ENCODE data around the gene TTC39A.

TTC39A gene

GRCh38 chr1:51330331-51331201, at the start of gene TTC39A:
TSS of gene TTC39A (minus strand) at chr1:51330562. CDS start at chr1:51330477, 85 bp downstream.
- DNase-seq (ENCODE audit: low read depth in 1 of 2, low spot score in 1 of 2), result no peak

DNA sequence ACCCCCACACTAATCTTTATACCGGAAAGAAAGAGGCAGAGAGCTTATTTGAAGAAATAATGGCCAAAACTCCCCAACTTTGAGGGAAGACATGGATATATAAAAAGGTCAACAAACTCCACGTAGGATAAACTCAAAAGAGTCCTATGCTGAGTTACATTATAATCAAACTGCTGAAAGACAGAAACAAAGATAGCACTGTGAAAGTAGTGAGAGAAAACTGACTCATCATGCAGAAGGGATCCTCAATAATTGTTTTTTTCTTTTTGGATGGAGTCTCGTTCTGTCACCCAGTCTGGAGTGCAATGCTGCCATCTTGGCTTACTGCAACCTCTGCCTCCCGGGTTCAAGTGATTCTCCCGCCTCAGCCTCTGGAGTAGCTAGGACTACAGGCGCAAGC, 48.5 kb upstream of the TTC39A start:
- DNase-seq (ENCODE audit: low read depth in 1 of 2, low spot score in 1 of 2), result no peak

DNA sequence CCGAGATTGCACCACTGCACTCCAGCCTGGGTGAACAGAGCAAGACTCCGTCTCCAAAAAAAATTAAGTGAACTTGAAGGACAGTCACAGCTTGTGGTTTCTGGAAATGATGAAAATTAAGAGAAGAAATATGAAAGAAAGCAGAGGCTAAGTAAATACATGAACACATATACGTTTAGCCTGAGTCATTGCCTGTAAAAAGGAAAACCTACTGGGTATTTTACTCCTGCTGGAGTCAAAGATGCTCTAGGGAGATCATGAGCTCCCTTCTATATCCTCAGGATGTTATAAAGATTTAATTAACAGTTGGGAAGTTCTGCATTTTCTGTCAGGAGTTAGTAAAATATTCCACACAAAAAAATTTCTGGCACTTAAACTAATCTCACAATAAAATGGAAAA, 43.5 kb upstream of the TTC39A start:
- DNase-seq (ENCODE audit: low read depth in 1 of 2, low spot score in 1 of 2), result no peak

GRCh38 chr1:51372561-51372960, 42.2 kb upstream of the TTC39A start:
- no peak for DNase-seq (ENCODE audit: low read depth in 1 of 2, low spot score in 1 of 2)

DNA sequence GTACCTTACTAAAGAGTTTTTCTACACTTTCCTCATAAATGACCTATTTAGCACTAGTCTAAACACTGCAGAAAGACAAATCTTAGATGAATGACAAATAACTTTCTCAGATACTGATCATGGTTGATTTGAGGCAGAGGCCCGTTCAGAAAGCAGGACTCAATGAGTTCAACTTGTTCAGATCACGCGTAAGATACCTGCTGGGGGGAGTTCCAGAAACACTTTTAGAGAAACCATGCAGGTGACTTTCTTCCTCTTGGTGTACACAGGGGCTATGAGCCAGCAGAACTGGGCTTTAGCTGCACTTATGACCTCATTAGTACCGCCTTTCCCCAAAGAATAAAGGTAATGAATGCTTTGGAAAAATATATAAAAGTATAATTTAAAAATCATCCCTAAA, 38.8 kb upstream of the TTC39A start:
- no peak for DNase-seq (ENCODE audit: low read depth in 1 of 2, low spot score in 1 of 2)

DNA sequence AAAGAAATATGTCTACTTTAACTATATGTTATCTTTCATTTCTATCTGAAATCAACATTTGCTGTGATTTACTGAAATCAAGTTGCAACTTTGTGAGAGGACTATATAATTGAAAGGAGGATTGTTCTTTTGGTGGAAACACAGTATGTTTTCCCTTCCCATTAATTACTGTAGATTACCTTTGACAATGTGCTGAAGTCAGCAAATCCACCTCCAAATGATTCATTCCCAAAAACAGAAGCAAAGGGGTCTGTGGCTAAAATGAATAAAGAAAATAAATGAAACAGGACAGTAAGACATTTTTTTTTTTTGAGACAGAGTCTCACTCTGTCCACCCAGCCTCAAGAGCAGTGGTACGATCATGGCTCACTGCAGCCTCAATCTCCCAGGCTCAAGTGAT, 35.4 kb upstream of the TTC39A start:
- no peak for DNase-seq (ENCODE audit: low read depth in 1 of 2, low spot score in 1 of 2)

DNA sequence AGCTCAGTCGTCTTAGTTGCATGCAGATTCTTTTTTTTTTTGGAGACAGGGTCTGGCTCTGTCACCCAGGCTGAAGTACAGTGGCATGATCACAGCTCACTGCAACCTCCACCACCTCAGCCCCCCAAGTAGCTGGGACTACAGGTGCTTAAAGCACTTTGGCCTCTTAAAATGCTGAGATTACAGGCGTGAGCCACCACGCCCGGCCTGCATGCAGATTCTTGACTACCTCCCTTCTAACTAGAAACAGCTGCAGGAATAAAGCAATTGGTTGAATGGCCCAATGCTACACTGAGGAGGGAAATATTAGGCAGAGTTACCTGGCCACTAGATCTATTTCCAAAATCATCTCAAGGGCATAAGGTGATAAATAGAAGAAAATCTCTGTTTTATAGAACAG, 29.5 kb upstream of the TTC39A start:
- no peak for DNase-seq (ENCODE audit: low read depth in 1 of 2, low spot score in 1 of 2)

DNA sequence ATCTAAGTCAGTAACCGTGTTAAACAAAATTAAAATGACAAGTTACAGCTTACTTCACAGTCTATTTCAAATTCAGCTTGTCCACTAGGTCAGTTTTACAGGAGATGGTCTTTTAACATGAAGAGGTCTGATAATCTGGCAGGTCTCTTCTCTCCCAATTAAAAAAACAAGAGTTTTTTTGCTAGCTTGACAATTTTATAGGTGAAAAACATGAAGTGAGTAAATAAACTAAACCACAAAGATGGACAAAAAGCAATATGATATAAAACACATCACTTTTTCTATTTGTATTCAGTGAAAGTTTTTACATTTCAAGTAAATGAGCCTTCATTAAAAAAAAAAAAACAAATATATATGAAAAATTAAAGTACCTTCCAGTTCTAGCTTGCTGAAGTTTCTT, 25.0 kb upstream of the TTC39A start:
- no peak for DNase-seq (ENCODE audit: low read depth in 1 of 2, low spot score in 1 of 2)

GRCh38 chr1:51354416-51354815, 24.1 kb upstream of the TTC39A start:
- DNase-seq (ENCODE audit: low read depth in 1 of 2, low spot score in 1 of 2), result no peak

- DNase-seq (ENCODE audit: low read depth in 1 of 2, low spot score in 1 of 2), result no peak
These were observed 21.5 kb upstream of the TTC39A start for GRCh38 chr1:51351907-51352306.

DNA sequence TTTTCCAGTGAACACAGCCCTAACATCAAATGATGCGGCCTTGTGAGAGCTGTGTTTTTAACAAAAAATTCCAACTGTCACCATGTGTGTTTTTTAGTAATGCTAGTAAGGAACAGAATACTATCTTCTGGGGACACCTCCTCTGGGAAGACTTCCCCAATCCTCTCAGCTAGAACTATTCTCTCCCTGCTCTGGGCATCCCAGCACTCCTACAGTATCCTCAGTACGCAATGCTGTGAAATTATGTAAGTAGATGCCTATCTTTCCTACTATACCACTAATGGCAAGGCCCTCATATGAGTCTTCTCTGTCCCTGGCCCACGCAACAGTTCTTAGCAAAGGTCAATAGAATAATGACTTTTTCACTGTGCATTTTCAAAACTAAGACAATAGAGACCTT, 19.5 kb upstream of the TTC39A start:
- DNase-seq (ENCODE audit: low read depth in 1 of 2, low spot score in 1 of 2), result no peak

DNA sequence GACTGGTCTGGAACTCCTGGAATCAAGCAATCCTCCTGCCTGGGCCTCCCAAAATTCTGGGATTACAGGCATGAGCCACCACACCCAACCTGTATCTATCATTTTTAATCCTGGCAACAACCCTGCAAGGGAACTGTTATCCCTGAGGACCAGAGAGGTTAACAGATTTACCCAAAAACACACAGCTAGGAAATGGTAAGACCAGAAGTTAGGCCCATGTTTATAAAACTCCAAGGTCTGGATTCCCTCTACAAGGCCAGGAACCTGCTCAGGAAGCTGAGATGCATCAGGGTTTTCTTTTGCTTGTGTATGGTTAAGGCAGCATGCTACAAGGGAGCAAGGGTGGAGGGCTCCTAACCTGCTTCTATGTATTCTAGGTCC, 17.8 kb upstream of the TTC39A start:
- DNase-seq (ENCODE audit: low read depth in 1 of 2, low spot score in 1 of 2), result no peak

DNA sequence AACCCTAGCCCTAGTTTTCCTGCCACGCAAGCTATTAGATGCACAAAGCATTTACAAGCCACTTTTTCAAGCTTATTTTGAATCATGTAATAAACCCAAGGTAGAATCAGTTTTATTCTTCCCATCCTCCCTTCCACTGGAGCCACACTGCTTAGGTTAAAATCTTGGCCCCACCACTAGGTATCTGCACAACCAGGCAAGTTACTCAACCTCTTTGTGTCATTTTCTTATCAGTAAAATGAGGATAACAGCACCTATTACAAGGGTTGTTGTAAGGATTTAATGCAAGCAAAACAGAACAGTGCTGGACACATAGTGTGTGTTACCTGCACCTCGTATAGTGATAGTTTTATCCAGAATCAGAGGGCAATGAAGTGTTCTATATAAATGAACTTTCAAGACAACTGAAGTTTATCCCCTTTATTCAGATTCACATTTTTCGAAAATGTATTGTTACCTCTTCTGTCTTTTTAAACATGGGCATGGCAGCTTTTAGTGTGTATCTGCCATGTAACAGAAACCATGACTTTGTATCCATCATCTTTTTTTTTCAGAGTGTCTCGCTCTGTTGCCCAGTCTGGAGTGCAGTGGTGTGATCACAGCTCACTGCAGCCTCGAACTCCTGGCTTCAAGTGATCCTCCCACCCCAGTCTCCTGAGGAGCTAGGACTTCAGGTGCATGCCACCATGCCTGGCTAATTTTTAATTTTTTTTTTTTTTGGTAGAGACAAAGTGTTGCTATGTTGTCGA, 17.2 kb upstream of the TTC39A start:
- DNase-seq (ENCODE audit: low read depth in 1 of 2, low spot score in 1 of 2), result no peak

DNA sequence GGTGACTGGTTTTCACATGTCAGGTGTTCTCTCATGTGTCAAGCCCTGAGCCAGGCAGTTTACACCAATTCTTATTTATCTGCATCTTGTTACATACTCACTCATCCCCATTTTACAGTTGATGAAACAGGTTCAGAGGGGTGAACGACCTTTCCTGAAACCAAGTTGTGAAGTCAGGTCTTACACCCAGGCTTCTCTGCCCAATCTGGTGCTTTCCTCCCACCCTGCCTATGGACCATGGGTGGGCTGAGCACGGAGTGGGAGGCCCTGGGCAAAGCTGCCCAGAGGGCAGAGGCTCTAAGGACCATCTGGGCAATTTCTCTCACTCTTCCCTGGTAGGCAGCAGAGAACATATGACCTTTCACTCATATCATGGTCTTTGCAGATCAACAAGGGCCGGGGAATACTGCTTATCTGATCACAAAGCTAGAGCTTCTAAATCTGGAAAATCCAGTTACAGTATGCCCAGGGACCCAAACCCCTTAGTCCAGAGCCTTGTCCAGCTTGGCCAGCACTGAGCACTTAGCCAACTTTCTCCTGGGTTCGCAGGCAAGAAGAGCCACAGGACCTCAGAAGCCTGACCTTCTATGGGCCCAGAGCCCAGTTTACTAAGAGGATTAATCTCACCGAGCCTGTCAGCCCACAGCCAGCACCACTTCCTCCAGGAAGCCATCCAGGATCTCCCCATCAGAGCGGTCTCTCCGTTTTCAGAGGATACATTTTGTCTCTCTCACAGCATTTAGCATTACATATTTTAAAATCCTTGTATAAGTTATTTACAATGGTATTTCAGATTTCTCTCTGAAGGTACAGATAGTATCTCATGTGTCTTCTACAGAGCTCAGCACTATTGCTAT, 16.0 kb upstream of the TTC39A start:
- DNase-seq (ENCODE audit: low read depth in 1 of 2, low spot score in 1 of 2), result no peak

DNA sequence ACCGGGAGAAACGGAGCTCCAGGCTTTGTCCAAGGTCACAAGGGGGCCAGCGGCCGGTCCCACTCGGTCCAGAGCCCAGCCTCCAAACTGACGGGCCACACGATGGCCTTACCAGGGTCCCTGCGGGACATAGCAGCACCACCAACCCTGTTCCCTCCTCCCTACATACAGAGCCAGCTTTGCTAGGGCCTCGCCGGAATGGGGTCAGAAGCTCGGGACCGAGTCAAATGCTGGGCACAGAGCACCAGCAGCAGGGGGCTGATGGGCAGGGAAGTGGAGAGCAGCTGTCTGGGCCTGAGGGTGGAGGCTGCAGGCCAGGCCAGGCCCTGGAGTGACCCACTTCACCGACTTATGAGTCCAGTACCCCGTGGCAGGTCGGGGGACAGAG, 14.9 kb upstream of the TTC39A start:
- DNase-seq (ENCODE audit: low read depth in 1 of 2, low spot score in 1 of 2), result no peak

GRCh38 chr1:51344602-51345299, 14.4 kb upstream of the TTC39A start:
- no peak for DNase-seq (ENCODE audit: low read depth in 1 of 2, low spot score in 1 of 2)

- no peak for DNase-seq (ENCODE audit: low read depth in 1 of 2, low spot score in 1 of 2)
These were observed 13.9 kb upstream of the TTC39A start for GRCh38 chr1:51344276-51344601.

DNA sequence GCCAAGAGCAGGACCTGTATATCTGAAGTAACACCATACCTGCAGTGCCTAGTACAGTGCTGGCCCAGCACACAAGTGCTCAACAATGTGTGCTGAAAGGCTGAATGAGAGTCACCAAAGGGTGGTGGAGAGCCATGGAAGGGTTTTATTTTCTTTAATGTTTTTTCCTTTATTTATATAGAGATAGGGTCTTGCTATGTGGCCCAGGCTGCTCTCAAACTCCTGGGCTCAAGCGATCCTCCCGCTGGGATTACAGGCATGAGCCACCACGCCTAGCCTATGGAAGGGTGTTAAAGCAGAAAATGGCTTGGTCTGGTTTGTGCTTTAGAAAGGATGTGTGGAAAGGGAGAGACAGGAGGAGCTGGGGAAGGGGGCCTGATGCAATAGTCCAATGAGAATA, 13.3 kb upstream of the TTC39A start:
- DNase-seq (ENCODE audit: low read depth in 1 of 2, low spot score in 1 of 2), result no peak

GRCh38 chr1:51342591-51343206, 12.3 kb upstream of the TTC39A start:
- DNase-seq (ENCODE audit: low read depth in 1 of 2, low spot score in 1 of 2), result no peak

DNA sequence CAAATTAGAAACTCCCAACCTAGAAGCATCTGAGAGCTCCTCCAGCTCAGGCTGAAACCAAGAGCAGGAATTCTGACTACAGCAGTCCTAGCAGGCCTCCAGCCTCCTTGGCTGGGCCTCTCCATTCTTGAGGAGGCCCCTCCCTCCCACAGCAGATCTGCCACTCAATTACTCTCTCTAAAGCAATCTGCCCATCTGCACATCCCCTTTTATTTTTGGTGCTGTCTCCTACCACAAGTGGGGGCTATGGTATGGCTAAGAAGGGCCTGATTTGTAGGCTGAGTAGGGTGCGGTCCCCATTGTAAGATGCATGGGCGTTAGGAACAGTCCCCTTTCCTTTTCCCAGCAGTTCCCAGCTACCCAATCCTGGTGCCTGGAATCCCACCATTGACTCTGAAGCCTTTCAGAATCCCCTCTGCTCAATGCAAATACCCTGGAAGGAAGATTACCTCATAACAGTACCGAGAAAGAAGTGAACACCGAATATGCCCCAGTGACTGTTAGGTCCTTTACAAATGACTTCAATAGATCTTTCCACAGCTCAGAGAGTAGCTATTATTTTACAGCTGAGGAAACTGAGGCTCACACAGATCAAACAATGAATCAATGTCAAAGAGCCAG, 11.6 kb upstream of the TTC39A start:
- no peak for DNase-seq (ENCODE audit: low read depth in 1 of 2, low spot score in 1 of 2)

Measured in activated CD4-positive, alpha-beta T cell treated with anti-CD3 and anti-CD28 coated beads, Interleukin-2, amount 50 U/mL, for 24 hours (primary cell).